HCT116 (cell line): ENCODE data around the gene FRAS1. TPM values are rescaled to one million over a fixed set of nuclear protein-coding genes. Genes with fewer than 3 reads are reported as not detected.

ENCODE experiments used
- ATAC-seq: fragments of 200-7000 bp; cut with Tn5 transposase; 2 replicates; pipeline ENCODE4 v1.9.1; 2020; ENCODE audit warnings: mild to moderate bottlenecking, moderate library complexity
- BruUV-seq: library from RNA; stranded (reverse); fragments of 400-500 nt; replicated peaks from 2 replicates; lab custom pipeline; 2021; lab: Mats Ljungman, UMichigan
- CTCF ChIA-PET: fragments of 300-600 bp; sonication (Branson Sonifier 250); formaldehyde crosslinking; loops from one replicate; lab custom pipeline; 2021; ENCODE audit warnings: antibody characterized with exemption; lab: Charles Lee
- POLR2A ChIA-PET: fragments of 300-600, 350-600 bp; sonication (Branson Sonifier 250); formaldehyde crosslinking; loops from one replicate; lab custom pipeline; 2021; ENCODE audit warnings: antibody characterized with exemption; lab: Charles Lee
- RAD21 ChIA-PET, 2 experiments: fragments of 300-600 bp; sonication (Branson Sonifier 250); formaldehyde crosslinking; loops; one replicate each; lab custom pipeline; 2023; ENCODE audit warnings: low total read pairs in 2 of 2; ENCODE audit not compliant: uncharacterized antibody in 2 of 2, unreplicated experiment in 2 of 2, low non-redundant PET in 1 of 2; lab: Charles Lee
- DNase-seq: peaks from one replicate; pipeline ENCODE4 v3.0.0-alpha.2; 2010; ENCODE audit warnings: low read depth, low spot score
- H2AFZ ChIP-seq: fragments of 200-600 bp; shearing (Covaris generic), sonication (generic); 2 replicates; pipeline ENCODE4 v1.6.1; 2017; ENCODE audit warnings: low read depth, mixed run types, mixed read lengths, antibody characterized with exemption, low read length; ENCODE audit not compliant: poor library complexity, severe bottlenecking
- H3K27ac ChIP-seq: 2 replicates; pipeline ENCODE4 v1.5.1; 2012; ENCODE audit warnings: low read depth, low read length
- H3K27me3 ChIP-seq: fragments of 200-600 bp; sonication (generic); 2 replicates; pipeline ENCODE4 v1.6.1; 2016; ENCODE audit warnings: mixed run types, low read length, mixed read lengths; ENCODE audit not compliant: insufficient read depth
- H3K36me3 ChIP-seq, 2 experiments: fragments of 200-500 bp in 1 of 2; fragments of 200-600 bp in 1 of 2; sonication (Bioruptor generic) in 1 of 2; sonication (generic) in 1 of 2; 2 replicates each; pipeline versions ENCODE4 v1.5.1 to v1.6.1; 2014 to 2016; ENCODE audit warnings: low read length in 2 of 2, inconsistent platforms in 1 of 2, mixed read lengths in 1 of 2, mixed run types in 1 of 2; ENCODE audit not compliant: insufficient read depth in 2 of 2, control insufficient read depth in 1 of 2
- H3K4me1 ChIP-seq, 2 experiments: fragments of 200-600 bp in 1 of 2; sonication (generic) in 1 of 2; 2 replicates each; pipeline versions ENCODE4 v1.5.1 to v1.6.1; 2012 to 2017; ENCODE audit warnings: low read length in 2 of 2, inconsistent platforms in 1 of 2, mild to moderate bottlenecking in 1 of 2, mixed read lengths in 1 of 2, mixed run types in 1 of 2, moderate library complexity in 1 of 2; ENCODE audit not compliant: insufficient read depth in 2 of 2, control insufficient read depth in 1 of 2
- H3K4me2 ChIP-seq: fragments of 200-600 bp; sonication (generic); 2 replicates; pipeline ENCODE4 v1.6.1; 2017; ENCODE audit warnings: mixed run types, low read length, mixed read lengths
- H3K4me3 ChIP-seq, 2 experiments: fragments of 200-600 bp in 1 of 2; sonication (generic) in 1 of 2; replicated peaks in 1 of 2; 2 replicates each; pipeline ENCODE4 v1.5.1; 2011 to 2016; ENCODE audit warnings: low read length in 2 of 2, control low read depth in 1 of 2, low read depth in 1 of 2, mild to moderate bottlenecking in 1 of 2, mixed read lengths in 1 of 2, mixed run types in 1 of 2
- H3K79me2 ChIP-seq: fragments of 200-600 bp; sonication (generic); 2 replicates; pipeline ENCODE4 v1.6.1; 2017; ENCODE audit warnings: mild to moderate bottlenecking, mixed run types, low read length, moderate library complexity, mixed read lengths; ENCODE audit not compliant: insufficient read depth
- H3K9ac ChIP-seq: fragments of 200-600 bp; sonication (generic); 2 replicates; pipeline ENCODE4 v1.6.1; 2016; ENCODE audit warnings: low read length, mixed read lengths
- H3K9me2 ChIP-seq: fragments of 200-600 bp; sonication (generic), shearing (Covaris generic); 2 replicates; pipeline ENCODE4 v1.6.1; 2017; ENCODE audit warnings: mixed run types, mild to moderate bottlenecking, moderate library complexity; ENCODE audit not compliant: insufficient read depth
- H3K9me3 ChIP-seq, 2 experiments: fragments of 200-500 bp in 1 of 2; fragments of 200-600 bp in 1 of 2; sonication (Bioruptor generic) in 1 of 2; sonication (generic) in 1 of 2; 2 replicates each; pipeline ENCODE4 v1.6.1; 2014 to 2017; ENCODE audit warnings: low read length in 2 of 2, mixed read lengths in 2 of 2, inconsistent platforms in 1 of 2, low read depth in 1 of 2, mild to moderate bottlenecking in 1 of 2, mixed run types in 1 of 2, moderate library complexity in 1 of 2; ENCODE audit not compliant: control insufficient read depth in 1 of 2, insufficient read depth in 1 of 2
- H4K20me1 ChIP-seq: fragments of 200-600 bp; sonication (generic), shearing (Covaris generic); 2 replicates; pipeline ENCODE4 v1.6.1; 2017; ENCODE audit warnings: mixed run types, mild to moderate bottlenecking, moderate library complexity; ENCODE audit not compliant: insufficient read depth
- CEBPB ChIP-seq: IDR thresholded peaks from 2 replicates; pipeline ENCODE4 v1.6.1; 2012; ENCODE audit warnings: low read depth
- CTCF ChIP-seq, 3 experiments: fragments of 200-600 bp in 1 of 3; sonication (generic) in 1 of 3; IDR thresholded peaks in 2 of 3; conservative IDR thresholded peaks in 1 of 3; 2 replicates each; pipeline ENCODE4 v1.5.1; 2012 to 2017; ENCODE audit warnings: low read depth in 2 of 3, low read length in 2 of 3, antibody characterized with exemption in 1 of 3, borderline replicate concordance in 1 of 3, control low read depth in 1 of 3, mild to moderate bottlenecking in 1 of 3, mixed read lengths in 1 of 3, mixed run types in 1 of 3, moderate library complexity in 1 of 3; ENCODE audit not compliant: insufficient read depth in 1 of 3
- ELF1 ChIP-seq: IDR thresholded peaks from 2 replicates; pipeline ENCODE4 v1.6.1; 2012; ENCODE audit warnings: low read depth, borderline replicate concordance
- EZH2phosphoT487 ChIP-seq: fragments of 200-600 bp; IDR thresholded peaks from 2 replicates; pipeline ENCODE4 v1.6.1; 2018; ENCODE audit warnings: antibody characterized with exemption, borderline replicate concordance
- POLR2AphosphoS5 ChIP-seq: IDR thresholded peaks from 2 replicates; pipeline ENCODE4 v1.6.1; 2011; ENCODE audit warnings: mild to moderate bottlenecking, low read depth, low read length, moderate library complexity
- SIN3A ChIP-seq: IDR thresholded peaks from 2 replicates; pipeline ENCODE4 v1.6.1; 2012; ENCODE audit warnings: low read depth
- SP1 ChIP-seq: IDR thresholded peaks from 2 replicates; pipeline ENCODE4 v1.6.1; 2012; ENCODE audit warnings: low read depth
- TCF7L2 ChIP-seq: IDR thresholded peaks from 2 replicates; pipeline ENCODE4 v1.7.0; 2011; ENCODE audit warnings: borderline replicate concordance, inconsistent platforms; ENCODE audit not compliant: insufficient read depth, insufficient read length; ENCODE audit errors: extremely low read depth
- ZBTB33 ChIP-seq: IDR thresholded peaks from 2 replicates; pipeline ENCODE4 v1.6.1; 2011; ENCODE audit warnings: mild to moderate bottlenecking, low read length, moderate library complexity; ENCODE audit not compliant: insufficient replicate concordance; ENCODE audit errors: extremely low read depth
- ZFX ChIP-seq: fragments of 450-650 bp; IDR thresholded peaks from 2 replicates; pipeline ENCODE4 v1.6.1; 2017
- ZNF274 ChIP-seq: fragments of 200-500 bp; sonication (Bioruptor generic); IDR thresholded peaks from 2 replicates; pipeline ENCODE4 v1.6.1; 2014; ENCODE audit warnings: mild to moderate bottlenecking, low read depth, low read length, inconsistent platforms
- intact Hi-C: fragments of 100-400 bp; cut with micrococcal nuclease; formaldehyde crosslinking; loops from 2 replicates; pipeline ENCODE4 v1.10.0; 2022
- total RNA-seq: library from RNA; stranded (reverse); gene quantifications from one replicate; pipeline ENCODE4 v1.2.1, GENCODE V29; 2021; ENCODE audit not compliant: unreplicated experiment
- TF ChIP-seq, protein P1 (sequence below): IDR thresholded peaks from 2 replicates; pipeline ENCODE4 v1.6.1; 2012

The FRAS1 gene
- total RNA-seq, 1 experiment from 2014 or later, result 33.5 TPM

DNA sequence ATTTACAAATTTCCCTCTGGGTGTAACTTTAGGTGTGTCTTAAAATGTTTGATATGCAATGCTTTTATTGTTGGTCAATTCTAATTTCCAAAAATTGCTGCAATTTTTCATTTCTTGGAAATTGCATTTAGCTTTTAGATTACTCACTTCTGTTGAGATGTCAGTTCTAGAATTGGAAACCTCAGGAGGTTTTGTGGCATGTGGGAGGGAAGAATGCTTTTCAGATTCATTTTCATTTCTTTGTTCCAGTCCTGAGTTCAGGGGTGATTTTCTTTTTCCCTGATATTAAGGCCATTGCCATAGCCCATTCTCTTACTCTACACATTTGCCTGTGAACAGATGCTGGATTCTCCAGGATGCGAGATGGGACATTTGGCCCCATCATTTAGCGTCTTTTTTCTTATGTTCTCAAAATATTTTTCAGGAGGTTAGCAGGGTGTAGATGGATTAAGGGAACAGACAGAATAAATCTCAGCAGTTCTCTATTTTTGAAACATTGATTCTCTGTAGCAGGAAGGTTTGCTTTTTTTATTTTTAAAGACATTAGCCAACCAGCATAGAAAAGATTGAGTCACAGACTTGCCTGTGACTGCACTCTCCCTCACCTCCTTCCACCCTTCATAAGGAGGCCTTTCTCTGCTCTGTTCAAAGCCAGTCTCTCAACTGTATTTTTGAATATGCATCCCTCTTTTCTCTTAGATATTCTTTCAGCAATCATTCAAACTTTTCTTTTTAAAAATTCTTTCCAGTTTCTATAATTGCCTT lies 256.0 kb downstream of the FRAS1 start (continued):
- TF ChIP-seq ZBTB33, result no peak
- TF ChIP-seq ZNF274, result no peak

GRCh38 chr4:78313754-78314120 lies 256.6 kb downstream of the FRAS1 start:
- ATAC-seq (no peak), DNase-seq (no peak)
- no peak for TF ChIP-seq SP1
- TF ChIP-seq ZFX, result no peak
- no peak for TF ChIP-seq CTCF (IDR thresholded peaks at IDR 0.05 in 2 of 3, conservative IDR thresholded peaks at IDR 0.05 in 1 of 3; ENCODE audit: borderline replicate concordance in 1 of 3, insufficient read depth in 1 of 3, low read depth in 2 of 3, low read length in 2 of 3)
- TF ChIP-seq ELF1, result no peak
- TF ChIP-seq POLR2AphosphoS5, result no peak
- TF ChIP-seq TCF7L2, result no peak
- no peak for TF ChIP-seq CEBPB
- TF ChIP-seq SIN3A, result no peak
- TF ChIP-seq EZH2phosphoT487, result no peak
- TF ChIP-seq, protein P1, sequence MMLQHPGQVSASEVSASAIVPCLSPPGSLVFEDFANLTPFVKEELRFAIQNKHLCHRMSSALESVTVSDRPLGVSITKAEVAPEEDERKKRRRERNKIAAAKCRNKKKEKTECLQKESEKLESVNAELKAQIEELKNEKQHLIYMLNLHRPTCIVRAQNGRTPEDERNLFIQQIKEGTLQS, result no peak
- no peak for TF ChIP-seq ZNF274
- Histone ChIP-seq H3K4me1 (no peaks in the 10 kb centered on the region), H2AFZ (no peak overlapping the region), H3K27me3 (no peaks in the 10 kb centered on the region), H3K9me3 (no peaks in the 10 kb centered on the region), H3K79me2 (no peaks in the 10 kb centered on the region), H3K36me3 (0 out of 4 replicates have a peak, but pooled peaks cover 0 to 7% of the 10 kb centered on the region in 2 experiments), H3K27ac (no peak overlapping the region), H3K4me2 (no peak overlapping the region), H4K20me1 (no peaks in the 10 kb centered on the region), H3K4me3 (no peak overlapping the region), H3K9ac (no peak overlapping the region), H3K9me2 (no peaks in the 10 kb centered on the region)
- intact Hi-C loops, result no loop called here
- ChIA-PET POLR2A (no interaction called here), RAD21 (no interaction called here), CTCF (no interaction called here)
- BruUV-seq, result no TSS peak
